HCT116 (cell line): ENCODE measurements around the gene PTGER1. TPM values are rescaled to one million over a fixed set of nuclear protein-coding genes. Genes with fewer than 3 reads are reported as not detected.
A peak's percentile ranks its signal among the peaks of the same experiment; 100 is the strongest.

ENCODE experiments used
- ATAC-seq: fragments of 200-7000 bp; cut with Tn5 transposase; 2 replicates; pipeline ENCODE4 v1.9.1; 2020; ENCODE audit warnings: mild to moderate bottlenecking, moderate library complexity
- BruUV-seq: library from RNA; stranded (reverse); fragments of 400-500 nt; replicated peaks from 2 replicates; lab custom pipeline; 2021; lab: Mats Ljungman, UMichigan
- CTCF ChIA-PET: fragments of 300-600 bp; sonication (Branson Sonifier 250); formaldehyde crosslinking; loops from one replicate; lab custom pipeline; 2021; ENCODE audit warnings: antibody characterized with exemption; lab: Charles Lee
- POLR2A ChIA-PET: fragments of 300-600, 350-600 bp; sonication (Branson Sonifier 250); formaldehyde crosslinking; loops from one replicate; lab custom pipeline; 2021; ENCODE audit warnings: antibody characterized with exemption; lab: Charles Lee
- RAD21 ChIA-PET, 2 experiments: fragments of 300-600 bp; sonication (Branson Sonifier 250); formaldehyde crosslinking; loops; one replicate each; lab custom pipeline; 2023; ENCODE audit warnings: low total read pairs in 2 of 2; ENCODE audit not compliant: uncharacterized antibody in 2 of 2, unreplicated experiment in 2 of 2, low non-redundant PET in 1 of 2; lab: Charles Lee
- DNase-seq: peaks from one replicate; pipeline ENCODE4 v3.0.0-alpha.2; 2010; ENCODE audit warnings: low read depth, low spot score
- H2AFZ ChIP-seq: fragments of 200-600 bp; shearing (Covaris generic), sonication (generic); 2 replicates; pipeline ENCODE4 v1.6.1; 2017; ENCODE audit warnings: low read depth, mixed run types, mixed read lengths, antibody characterized with exemption, low read length; ENCODE audit not compliant: poor library complexity, severe bottlenecking
- H3K27ac ChIP-seq: 2 replicates; pipeline ENCODE4 v1.5.1; 2012; ENCODE audit warnings: low read depth, low read length
- H3K27me3 ChIP-seq: fragments of 200-600 bp; sonication (generic); 2 replicates; pipeline ENCODE4 v1.6.1; 2016; ENCODE audit warnings: mixed run types, low read length, mixed read lengths; ENCODE audit not compliant: insufficient read depth
- H3K36me3 ChIP-seq, 2 experiments: fragments of 200-500 bp in 1 of 2; fragments of 200-600 bp in 1 of 2; sonication (Bioruptor generic) in 1 of 2; sonication (generic) in 1 of 2; 2 replicates each; pipeline versions ENCODE4 v1.5.1 to v1.6.1; 2014 to 2016; ENCODE audit warnings: low read length in 2 of 2, inconsistent platforms in 1 of 2, mixed read lengths in 1 of 2, mixed run types in 1 of 2; ENCODE audit not compliant: insufficient read depth in 2 of 2, control insufficient read depth in 1 of 2
- H3K4me1 ChIP-seq, 2 experiments: fragments of 200-600 bp in 1 of 2; sonication (generic) in 1 of 2; 2 replicates each; pipeline versions ENCODE4 v1.5.1 to v1.6.1; 2012 to 2017; ENCODE audit warnings: low read length in 2 of 2, inconsistent platforms in 1 of 2, mild to moderate bottlenecking in 1 of 2, mixed read lengths in 1 of 2, mixed run types in 1 of 2, moderate library complexity in 1 of 2; ENCODE audit not compliant: insufficient read depth in 2 of 2, control insufficient read depth in 1 of 2
- H3K4me2 ChIP-seq: fragments of 200-600 bp; sonication (generic); 2 replicates; pipeline ENCODE4 v1.6.1; 2017; ENCODE audit warnings: mixed run types, low read length, mixed read lengths
- H3K4me3 ChIP-seq, 2 experiments: fragments of 200-600 bp in 1 of 2; sonication (generic) in 1 of 2; replicated peaks in 1 of 2; 2 replicates each; pipeline ENCODE4 v1.5.1; 2011 to 2016; ENCODE audit warnings: low read length in 2 of 2, control low read depth in 1 of 2, low read depth in 1 of 2, mild to moderate bottlenecking in 1 of 2, mixed read lengths in 1 of 2, mixed run types in 1 of 2
- H3K79me2 ChIP-seq: fragments of 200-600 bp; sonication (generic); 2 replicates; pipeline ENCODE4 v1.6.1; 2017; ENCODE audit warnings: mild to moderate bottlenecking, mixed run types, low read length, moderate library complexity, mixed read lengths; ENCODE audit not compliant: insufficient read depth
- H3K9ac ChIP-seq: fragments of 200-600 bp; sonication (generic); 2 replicates; pipeline ENCODE4 v1.6.1; 2016; ENCODE audit warnings: low read length, mixed read lengths
- H3K9me2 ChIP-seq: fragments of 200-600 bp; sonication (generic), shearing (Covaris generic); 2 replicates; pipeline ENCODE4 v1.6.1; 2017; ENCODE audit warnings: mixed run types, mild to moderate bottlenecking, moderate library complexity; ENCODE audit not compliant: insufficient read depth
- H3K9me3 ChIP-seq, 2 experiments: fragments of 200-500 bp in 1 of 2; fragments of 200-600 bp in 1 of 2; sonication (Bioruptor generic) in 1 of 2; sonication (generic) in 1 of 2; 2 replicates each; pipeline ENCODE4 v1.6.1; 2014 to 2017; ENCODE audit warnings: low read length in 2 of 2, mixed read lengths in 2 of 2, inconsistent platforms in 1 of 2, low read depth in 1 of 2, mild to moderate bottlenecking in 1 of 2, mixed run types in 1 of 2, moderate library complexity in 1 of 2; ENCODE audit not compliant: control insufficient read depth in 1 of 2, insufficient read depth in 1 of 2
- H4K20me1 ChIP-seq: fragments of 200-600 bp; sonication (generic), shearing (Covaris generic); 2 replicates; pipeline ENCODE4 v1.6.1; 2017; ENCODE audit warnings: mixed run types, mild to moderate bottlenecking, moderate library complexity; ENCODE audit not compliant: insufficient read depth
- ATF3 ChIP-seq: IDR thresholded peaks from 2 replicates; pipeline ENCODE4 v1.6.1; 2012
- CEBPB ChIP-seq: IDR thresholded peaks from 2 replicates; pipeline ENCODE4 v1.6.1; 2012; ENCODE audit warnings: low read depth
- EGR1 ChIP-seq: IDR thresholded peaks from 2 replicates; pipeline ENCODE4 v1.6.1; 2012; ENCODE audit warnings: low read depth
- EZH2 ChIP-seq: fragments of 200-600 bp; sonication (generic); IDR thresholded peaks from 2 replicates; pipeline ENCODE4 v1.6.1; 2017; ENCODE audit warnings: antibody characterized with exemption, mixed run types
- EZH2phosphoT487 ChIP-seq: fragments of 200-600 bp; IDR thresholded peaks from 2 replicates; pipeline ENCODE4 v1.6.1; 2018; ENCODE audit warnings: antibody characterized with exemption, borderline replicate concordance
- FOSL1 ChIP-seq: IDR thresholded peaks from 2 replicates; pipeline ENCODE4 v1.6.1; 2012; ENCODE audit warnings: low read depth
- JUND ChIP-seq: IDR thresholded peaks from 2 replicates; pipeline ENCODE4 v1.6.1; 2012
- MAX ChIP-seq: IDR thresholded peaks from 2 replicates; pipeline ENCODE4 v1.6.1; 2012
- POLR2AphosphoS5 ChIP-seq: IDR thresholded peaks from 2 replicates; pipeline ENCODE4 v1.6.1; 2011; ENCODE audit warnings: mild to moderate bottlenecking, low read depth, low read length, moderate library complexity
- RAD21 ChIP-seq: IDR thresholded peaks from 2 replicates; pipeline ENCODE4 v1.6.1; 2012; ENCODE audit warnings: low read depth, mild to moderate bottlenecking
- REST ChIP-seq: IDR thresholded peaks from 2 replicates; pipeline ENCODE4 v1.6.1; 2012; ENCODE audit warnings: low read depth
- SP1 ChIP-seq: IDR thresholded peaks from 2 replicates; pipeline ENCODE4 v1.6.1; 2012; ENCODE audit warnings: low read depth
- TCF7L2 ChIP-seq: IDR thresholded peaks from 2 replicates; pipeline ENCODE4 v1.7.0; 2011; ENCODE audit warnings: borderline replicate concordance, inconsistent platforms; ENCODE audit not compliant: insufficient read depth, insufficient read length; ENCODE audit errors: extremely low read depth
- YY1 ChIP-seq: IDR thresholded peaks from 2 replicates; pipeline ENCODE4 v1.6.1; 2011; ENCODE audit warnings: low read length, low read depth, moderate library complexity, mild to moderate bottlenecking; ENCODE audit not compliant: insufficient replicate concordance; ENCODE audit errors: extremely low read depth
- ZBTB33 ChIP-seq: IDR thresholded peaks from 2 replicates; pipeline ENCODE4 v1.6.1; 2011; ENCODE audit warnings: mild to moderate bottlenecking, low read length, moderate library complexity; ENCODE audit not compliant: insufficient replicate concordance; ENCODE audit errors: extremely low read depth
- intact Hi-C: fragments of 100-400 bp; cut with micrococcal nuclease; formaldehyde crosslinking; loops from 2 replicates; pipeline ENCODE4 v1.10.0; 2022
- total RNA-seq: library from RNA; stranded (reverse); gene quantifications from one replicate; pipeline ENCODE4 v1.2.1, GENCODE V29; 2021; ENCODE audit not compliant: unreplicated experiment

Gene PTGER1
- total RNA-seq, 1 experiment from 2014 or later: 1.1 TPM

GRCh38 chr19:14479309-14479974 lies 4.3 kb upstream of the PTGER1 start:
- intact Hi-C loops: no loop called here
- no TSS peak for BruUV-seq
- H3K9me3 ChIP-seq: no peaks in the 10 kb centered on the region
- no peaks in the 10 kb centered on the region for H3K9me2 ChIP-seq
- ATAC-seq: no peak
- no peaks in the 10 kb centered on the region for H4K20me1 ChIP-seq
- DNase-seq: no peak
- no peak overlapping the region for H3K4me3 ChIP-seq
- no peaks in the 10 kb centered on the region for H3K27me3 ChIP-seq
- H3K27ac ChIP-seq: peak overlapping the region; percentile 37; the same call in 1 of the 2 replicates
- H2AFZ ChIP-seq: no peak overlapping the region
- ChIA-PET RAD21 (no interaction called here), POLR2A (no interaction called here), CTCF (interaction anchor here (0.9 to 2.9 kb wide), 6 partner anchors 10 to 343 kb away, joined by 3 to 14 read pairs (median 4); partner anchors contain the start of genes ASF1B and GIPC1)
- H3K9ac ChIP-seq: no peak overlapping the region
- H3K4me2 ChIP-seq: no peak overlapping the region
- peaks cover 8% of the 10 kb centered on the region; the same call in 1 of the 2 replicates for H3K79me2 ChIP-seq
- peaks cover 9 to 19% of the 10 kb centered on the region in 2 experiments; a peak in 3 of 4 replicates for H3K36me3 ChIP-seq
- TF ChIP-seq JUND (no peak), SP1 (no peak), EZH2 (no peak), TCF7L2 (no peak), ZBTB33 (no peak), EZH2phosphoT487 (no peak), ATF3 (no peak), CEBPB (no peak), YY1 (no peak), FOSL1 (no peak), RAD21 (no peak), REST (no peak), EGR1 (no peak), POLR2AphosphoS5 (no peak), MAX (no peak)
- H3K4me1 ChIP-seq: peaks cover 22 to 40% of the 10 kb centered on the region in 2 experiments; a peak in 3 of 4 replicates
